Prostate gland (tissue), 2 donors: Measurements from ENCODE around the gene CD9. TPM values are rescaled to one million over a fixed set of nuclear protein-coding genes. Genes with fewer than 3 reads are reported as not detected.

Experiments
- DNase-seq: peaks from one replicate; pipeline ENCODE4 v3.0.0-alpha.2; 2019; ENCODE audit warnings: low spot score
- H3K27ac ChIP-seq, 2 donors: fragments of 200-600 bp; sonication (generic); 2 replicates each; pipeline ENCODE4 v1.5.1; 2017 to 2019
- H3K27me3 ChIP-seq: fragments of 200-600 bp; sonication (generic); replicated peaks from 2 replicates; pipeline ENCODE4 v1.5.1; 2019; ENCODE audit not compliant: insufficient read depth
- H3K36me3 ChIP-seq, 2 donors: fragments of 200-600 bp; sonication (generic); 1 replicate in 1 of 2; 2 replicates in 1 of 2; pipeline versions ENCODE4 v1.5.1 to v1.8.1; 2017 to 2019
- H3K4me1 ChIP-seq: fragments of 200-600 bp; sonication (generic); replicated peaks from 2 replicates; pipeline ENCODE4 v1.5.1; 2019
- H3K4me3 ChIP-seq, 2 donors: fragments of 200-600 bp; sonication (generic); 2 replicates each; pipeline ENCODE4 v1.5.1; 2017 to 2019
- H3K9me3 ChIP-seq: fragments of 200-600 bp; sonication (generic); 2 replicates; pipeline ENCODE4 v1.5.1; 2017
- CTCF ChIP-seq, 4 experiments: fragments of 200-600 bp in 2 of 4; fragments of 450-650 bp in 2 of 4; sonication (generic) in 2 of 4; IDR thresholded peaks; 1 replicate in 3 of 4; 2 replicates in 1 of 4; pipeline ENCODE4 v1.5.1; 2016 to 2019; ENCODE audit warnings: antibody characterized with exemption in 4 of 4, mild to moderate bottlenecking in 2 of 4, moderate library complexity in 2 of 4
- POLR2A ChIP-seq: fragments of 450-650 bp; IDR thresholded peaks from one replicate; pipeline ENCODE4 v1.6.1; 2016; ENCODE audit warnings: antibody characterized with exemption, mild to moderate bottlenecking
- POLR2AphosphoS5 ChIP-seq: sonication (generic); formaldehyde crosslinking; IDR thresholded peaks from one replicate; pipeline ENCODE4 v1.6.1; 2017; ENCODE audit warnings: antibody characterized with exemption
- WGBS: methylation state at CpG from one replicate; pipeline ENCODE4 v1.1.5; 2018; 5-methylcytosine and 5-hydroxymethylcytosine counted together
- intact Hi-C: fragments of 100-400 bp; cut with DNase I; formaldehyde crosslinking; loops from one replicate; pipeline ENCODE4 v1.14.2; 2022
- total RNA-seq, 2 donors: library from RNA; depleted of rRNA; stranded (reverse); fragments of >200 nt; gene quantifications; one replicate each; pipeline ENCODE4 v1.1.0, GENCODE V29; 2016

Gene CD9
- total RNA-seq, 2 donors from 2014 or later: 198 to 845 TPM

DNA sequence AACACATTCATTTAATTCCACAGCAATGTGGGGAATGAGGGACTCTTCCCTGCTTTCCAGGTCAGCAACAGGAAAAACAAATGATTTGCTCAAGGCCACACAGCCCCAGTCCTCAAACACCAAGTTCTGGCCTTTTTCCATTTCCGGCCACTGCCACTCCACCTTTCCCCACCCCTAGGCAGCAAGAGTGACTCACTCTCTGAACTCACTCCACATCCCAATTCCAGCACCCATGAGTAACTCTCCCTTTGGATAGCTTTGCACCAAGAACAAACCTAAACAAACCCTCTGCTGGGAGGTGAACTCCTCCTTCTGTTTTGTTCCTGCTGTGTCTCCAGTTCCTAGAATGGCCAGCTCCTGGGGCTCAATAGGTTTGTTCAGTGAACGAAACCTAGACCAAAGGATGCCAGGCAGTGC is 79.9 kb downstream of the CD9 start:
- Histone ChIP-seq H3K4me1 (peaks cover 17% of the 10 kb centered on the region), H3K4me3 (no peak overlapping the region), H3K27me3 (no peaks in the 10 kb centered on the region), H3K9me3 (no peaks in the 10 kb centered on the region), H3K36me3 (no peaks in the 10 kb centered on the region), H3K27ac (peak overlapping the region; percentile 94 to 99)
- peak; percentile 63 for DNase-seq
- WGBS: 43% methylated on average over 2 of the region's 2 CpGs
- intact Hi-C loops: loop anchor here (10.0 kb wide), 1 partner anchor 295 kb away; no protein-coding TSS in a partner anchor
- TF ChIP-seq POLR2AphosphoS5 (peak; percentile 70), POLR2A (no peak), CTCF (IDR thresholded peaks at IDR 0.05) (no peak)

DNA sequence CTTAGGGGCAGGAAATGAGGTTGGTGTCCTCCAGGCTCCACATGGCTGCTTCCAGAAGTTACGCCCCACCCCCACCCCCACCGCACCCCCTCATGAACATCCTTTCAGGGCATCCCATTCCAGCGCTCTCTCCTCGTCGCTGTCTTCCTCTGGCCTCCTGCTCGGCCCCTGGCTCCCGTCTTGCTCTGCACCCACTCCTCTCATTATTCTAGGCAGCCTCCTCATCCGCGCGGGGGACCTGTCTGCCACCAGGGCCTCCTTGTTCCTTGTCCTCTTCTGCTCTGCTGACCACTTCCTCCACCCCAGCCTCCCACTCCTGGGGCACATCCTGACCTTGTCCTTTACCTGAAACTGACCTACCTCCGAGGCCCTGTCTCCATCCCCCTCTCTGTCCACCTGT is 80.5 kb downstream of the CD9 start:
- TF ChIP-seq POLR2AphosphoS5 (no peak), CTCF (IDR thresholded peaks at IDR 0.05) (no peak), POLR2A (no peak)
- DNase-seq: no peak
- no peaks in the 10 kb centered on the region for H3K9me3 ChIP-seq
- H3K4me3 ChIP-seq: no peak overlapping the region
- peaks cover 17% of the 10 kb centered on the region for H3K4me1 ChIP-seq
- peak overlapping the region in 1 of 2 donors; percentile 99 for H3K27ac ChIP-seq
- no peaks in the 10 kb centered on the region for H3K36me3 ChIP-seq
- 89% methylated on average over 11 of the region's 11 CpGs for WGBS
- no peaks in the 10 kb centered on the region for H3K27me3 ChIP-seq
- intact Hi-C loops: loop anchor here (10.0 kb wide), 1 partner anchor 296 kb away; no protein-coding TSS in a partner anchor

- Histone ChIP-seq H3K27me3 (no peaks in the 10 kb centered on the region), H3K4me3 (no peak overlapping the region), H3K9me3 (no peaks in the 10 kb centered on the region), H3K36me3 (no peaks in the 10 kb centered on the region), H3K27ac (peak overlapping the region in 1 of 2 donors; percentile 99), H3K4me1 (peaks cover 17% of the 10 kb centered on the region)
- intact Hi-C loops: loop anchor here (10.0 kb wide), 1 partner anchor 296 kb away; no protein-coding TSS in a partner anchor
- TF ChIP-seq POLR2AphosphoS5 (no peak), CTCF (IDR thresholded peaks at IDR 0.05) (no peak), POLR2A (no peak)
- 92% methylated on average over 13 of the region's 13 CpGs for WGBS
- no peak for DNase-seq
Observed at GRCh38 chr12:6281081-6281809, 81.0 kb downstream of the CD9 start.

DNA sequence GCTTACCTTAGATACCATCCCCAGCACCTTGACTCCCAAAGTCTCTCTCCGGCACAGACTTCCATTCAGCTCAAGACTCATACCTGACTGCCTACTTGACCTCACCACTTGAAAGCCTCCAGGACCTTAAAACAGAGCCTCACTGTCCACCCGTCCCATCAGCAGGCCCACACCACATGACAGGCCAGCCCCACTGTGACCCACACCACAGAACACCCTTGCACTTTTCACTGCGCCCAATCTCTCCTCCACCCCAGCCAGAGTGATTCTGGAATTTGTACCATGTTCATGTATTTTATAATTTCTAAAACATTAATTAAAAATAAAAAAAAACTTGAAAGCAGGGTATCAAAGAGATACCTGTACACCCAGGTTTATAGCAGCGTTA is 82.2 kb downstream of the CD9 start:
- H3K36me3 ChIP-seq: no peaks in the 10 kb centered on the region
- intact Hi-C loops: loop anchor here (10.0 kb wide), 1 partner anchor 298 kb away; no protein-coding TSS in a partner anchor
- H3K27ac ChIP-seq: no peak overlapping the region
- H3K4me1 ChIP-seq: peaks cover 13% of the 10 kb centered on the region
- no peak overlapping the region for H3K4me3 ChIP-seq
- 91% methylated on average over 4 of the region's 4 CpGs for WGBS
- H3K27me3 ChIP-seq: no peaks in the 10 kb centered on the region
- no peaks in the 10 kb centered on the region for H3K9me3 ChIP-seq
- no peak for DNase-seq
- no peak for TF ChIP-seq POLR2AphosphoS5

- TF ChIP-seq POLR2A (no peak), POLR2AphosphoS5 (no peak), CTCF (IDR thresholded peaks at IDR 0.05) (no peak)
- Histone ChIP-seq H3K4me3 (no peak overlapping the region), H3K27me3 (no peaks in the 10 kb centered on the region), H3K36me3 (no peaks in the 10 kb centered on the region), H3K27ac (no peak overlapping the region), H3K4me1 (peaks cover 6% of the 10 kb centered on the region), H3K9me3 (no peaks in the 10 kb centered on the region)
- intact Hi-C loops: loop anchor here (1.0 to 10.0 kb wide), 3 partner anchors 88 to 299 kb away; no protein-coding TSS in a partner anchor
- no peak for DNase-seq
- whole genome bisulfite sequencing: 83% methylated on average over 12 of the region's 12 CpGs
Observed at GRCh38 chr12:6284273-6284672, 84.1 kb downstream of the CD9 start.
